Activated naive CD8-positive, alpha-beta T cell (primary cell): ENCODE results near the gene BRWD1.
"Not testable (repeated sequence)": the region's sequence is repeated elsewhere in the genome, so short reads cannot be mapped to it uniquely, and the experiment has no call there.

Source experiments
- H3K27ac Mint-ChIP-seq: one replicate; pipeline ENCODE4 v1.8.0; 2021; ENCODE audit warnings: mixed read lengths
- H3K27me3 Mint-ChIP-seq: one replicate; pipeline ENCODE4 v1.8.0; 2021; ENCODE audit warnings: mixed read lengths
- H3K36me3 Mint-ChIP-seq: one replicate; pipeline ENCODE4 v1.8.0; 2021; ENCODE audit warnings: mixed read lengths
- H3K4me1 Mint-ChIP-seq: one replicate; pipeline ENCODE4 v1.8.0; 2021; ENCODE audit warnings: low read depth, mixed read lengths
- H3K4me3 Mint-ChIP-seq: one replicate; pipeline ENCODE4 v1.8.0; 2021; ENCODE audit warnings: mild to moderate bottlenecking, mixed read lengths
- H3K9me3 Mint-ChIP-seq: one replicate; pipeline ENCODE4 v1.8.0; 2021; ENCODE audit warnings: low read depth, mixed read lengths

Gene BRWD1

GRCh38 chr21:39164523-39164922 is 148.9 kb downstream of the BRWD1 start:
- Mint-ChIP-seq H3K36me3 (peaks cover 11% of the 10 kb centered on the region), H3K9me3 (peaks cover 4% of the 10 kb centered on the region), H3K4me3 (no peak overlapping the region), H3K4me1 (no peaks in the 10 kb centered on the region), H3K27ac (no peak overlapping the region), H3K27me3 (peaks cover 2% of the 10 kb centered on the region)

GRCh38 chr21:39161064-39161463 is 152.4 kb downstream of the BRWD1 start:
- H3K27ac Mint-ChIP-seq = no peak overlapping the region
- peaks cover 2% of the 10 kb centered on the region for H3K27me3 Mint-ChIP-seq
- peaks cover 4% of the 10 kb centered on the region for H3K9me3 Mint-ChIP-seq
- peaks cover 11% of the 10 kb centered on the region for H3K36me3 Mint-ChIP-seq
- H3K4me1 Mint-ChIP-seq = no peaks in the 10 kb centered on the region
- H3K4me3 Mint-ChIP-seq = no peak overlapping the region

GRCh38 chr21:39159342-39160063 is 153.9 kb downstream of the BRWD1 start:
- H3K4me1 Mint-ChIP-seq = no peaks in the 10 kb centered on the region
- H3K4me3 Mint-ChIP-seq = no peak overlapping the region
- H3K27ac Mint-ChIP-seq = no peak overlapping the region
- H3K27me3 Mint-ChIP-seq = no peaks in the 10 kb centered on the region
- H3K9me3 Mint-ChIP-seq = peaks cover 4% of the 10 kb centered on the region
- peaks cover 5% of the 10 kb centered on the region for H3K36me3 Mint-ChIP-seq

GRCh38 chr21:39157241-39157640 is 156.2 kb downstream of the BRWD1 start:
- H3K9me3 Mint-ChIP-seq, H3K27ac Mint-ChIP-seq, H3K36me3 Mint-ChIP-seq, H3K27me3 Mint-ChIP-seq, H3K4me3 Mint-ChIP-seq, H3K4me1 Mint-ChIP-seq: not testable (repeated sequence)

GRCh38 chr21:39156024-39156423 is 157.4 kb downstream of the BRWD1 start:
- Mint-ChIP-seq H3K9me3 (no peaks in the 10 kb centered on the region), H3K4me3 (no peak overlapping the region), H3K27me3 (peaks cover 3% of the 10 kb centered on the region), H3K36me3 (no peaks in the 10 kb centered on the region), H3K27ac (no peak overlapping the region), H3K4me1 (no peaks in the 10 kb centered on the region)

- peaks cover 3% of the 10 kb centered on the region for H3K27me3 Mint-ChIP-seq
- no peaks in the 10 kb centered on the region for H3K4me1 Mint-ChIP-seq
- H3K27ac Mint-ChIP-seq = no peak overlapping the region
- H3K36me3 Mint-ChIP-seq = no peaks in the 10 kb centered on the region
- no peak overlapping the region for H3K4me3 Mint-ChIP-seq
- H3K9me3 Mint-ChIP-seq = no peaks in the 10 kb centered on the region
Observed at GRCh38 chr21:39155578-39155977, 157.9 kb downstream of the BRWD1 start.

- Mint-ChIP-seq H3K4me1 (no peaks in the 10 kb centered on the region), H3K4me3 (no peak overlapping the region), H3K27me3 (peaks cover 3% of the 10 kb centered on the region), H3K27ac (no peak overlapping the region), H3K36me3 (no peaks in the 10 kb centered on the region), H3K9me3 (no peaks in the 10 kb centered on the region)
Observed at GRCh38 chr21:39153842-39154241, 159.6 kb downstream of the BRWD1 start.

- Mint-ChIP-seq H3K9me3 (no peaks in the 10 kb centered on the region), H3K4me1 (no peaks in the 10 kb centered on the region), H3K27me3 (peaks cover 3% of the 10 kb centered on the region), H3K4me3 (no peak overlapping the region), H3K27ac (no peak overlapping the region), H3K36me3 (no peaks in the 10 kb centered on the region)
Observed at GRCh38 chr21:39153373-39153772, 160.1 kb downstream of the BRWD1 start.

- H3K9me3 Mint-ChIP-seq = no peaks in the 10 kb centered on the region
- peaks cover 3% of the 10 kb centered on the region for H3K27me3 Mint-ChIP-seq
- H3K27ac Mint-ChIP-seq = no peak overlapping the region
- no peak overlapping the region for H3K4me3 Mint-ChIP-seq
- no peaks in the 10 kb centered on the region for H3K36me3 Mint-ChIP-seq
- no peaks in the 10 kb centered on the region for H3K4me1 Mint-ChIP-seq
Observed at GRCh38 chr21:39152271-39152670, 161.2 kb downstream of the BRWD1 start.

GRCh38 chr21:39150877-39151276 is 162.6 kb downstream of the BRWD1 start:
- Mint-ChIP-seq H3K4me1 (no peaks in the 10 kb centered on the region), H3K9me3 (no peaks in the 10 kb centered on the region), H3K27me3 (peaks cover 3% of the 10 kb centered on the region), H3K27ac (no peak overlapping the region), H3K36me3 (no peaks in the 10 kb centered on the region), H3K4me3 (no peak overlapping the region)

- peaks cover 3% of the 10 kb centered on the region for H3K27me3 Mint-ChIP-seq
- H3K27ac Mint-ChIP-seq = no peak overlapping the region
- H3K36me3 Mint-ChIP-seq = no peaks in the 10 kb centered on the region
- H3K9me3 Mint-ChIP-seq = no peaks in the 10 kb centered on the region
- H3K4me3 Mint-ChIP-seq = no peak overlapping the region
- no peaks in the 10 kb centered on the region for H3K4me1 Mint-ChIP-seq
Observed at GRCh38 chr21:39150316-39150715, 163.1 kb downstream of the BRWD1 start.

- no peaks in the 10 kb centered on the region for H3K4me1 Mint-ChIP-seq
- no peak overlapping the region for H3K4me3 Mint-ChIP-seq
- H3K36me3 Mint-ChIP-seq = no peaks in the 10 kb centered on the region
- no peaks in the 10 kb centered on the region for H3K9me3 Mint-ChIP-seq
- H3K27me3 Mint-ChIP-seq = peaks cover 3% of the 10 kb centered on the region
- H3K27ac Mint-ChIP-seq = no peak overlapping the region
Observed at GRCh38 chr21:39149882-39150281, 163.6 kb downstream of the BRWD1 start.

GRCh38 chr21:39148975-39149374 is 164.5 kb downstream of the BRWD1 start:
- Mint-ChIP-seq H3K27me3 (peaks cover 3% of the 10 kb centered on the region), H3K4me1 (no peaks in the 10 kb centered on the region)

GRCh38 chr21:39144191-39144590 is 169.2 kb downstream of the BRWD1 start:
- Mint-ChIP-seq H3K4me3 (no peak overlapping the region), H3K27me3 (no peaks in the 10 kb centered on the region), H3K9me3 (no peaks in the 10 kb centered on the region), H3K27ac (no peak overlapping the region), H3K36me3 (no peaks in the 10 kb centered on the region), H3K4me1 (no peaks in the 10 kb centered on the region)

More at GRCh38 chr21:39148975-39149374, 164.5 kb downstream of the BRWD1 start:
- Mint-ChIP-seq H3K9me3 (no peaks in the 10 kb centered on the region), H3K27ac (no peak overlapping the region), H3K4me3 (no peak overlapping the region), H3K36me3 (no peaks in the 10 kb centered on the region)

- H3K27me3 Mint-ChIP-seq = peaks cover 3% of the 10 kb centered on the region
- no peaks in the 10 kb centered on the region for H3K9me3 Mint-ChIP-seq
- H3K4me3 Mint-ChIP-seq = no peak overlapping the region
- H3K27ac Mint-ChIP-seq = no peak overlapping the region
- H3K36me3 Mint-ChIP-seq = no peaks in the 10 kb centered on the region
- no peaks in the 10 kb centered on the region for H3K4me1 Mint-ChIP-seq
Observed at GRCh38 chr21:39142972-39143371, 170.5 kb downstream of the BRWD1 start.

GRCh38 chr21:39141502-39141901 is 171.9 kb downstream of the BRWD1 start:
- H3K9me3 Mint-ChIP-seq = no peaks in the 10 kb centered on the region
- H3K36me3 Mint-ChIP-seq = no peaks in the 10 kb centered on the region
- no peak overlapping the region for H3K27ac Mint-ChIP-seq
- H3K27me3 Mint-ChIP-seq = peaks cover 3% of the 10 kb centered on the region
- H3K4me3 Mint-ChIP-seq = no peak overlapping the region
- no peaks in the 10 kb centered on the region for H3K4me1 Mint-ChIP-seq
